Astrocyte (in vitro differentiated cells and primary cell): ENCODE results near the gene PAX3. TPM values are rescaled to one million over a fixed set of nuclear protein-coding genes. Genes with fewer than 3 reads are reported as not detected.

Experiments used
- DNase-seq: peaks from one replicate; pipeline ENCODE4 v3.0.0-alpha.2; 2010; ENCODE audit warnings: low read depth
- FAIRE-seq: peaks from 2 replicates; lab custom pipeline; 2011; peaks lifted over from hg19 to GRCh38; lab: Jason Lieb, UNC
- H2AFZ ChIP-seq: 2 replicates; pipeline ENCODE4 v1.6.0; 2012; ENCODE audit warnings: low read depth, low read length, inconsistent platforms
- H3K27ac ChIP-seq: 2 replicates; pipeline ENCODE4 v1.5.1; 2011; ENCODE audit warnings: low read depth, low read length, inconsistent platforms
- H3K27me3 ChIP-seq: 2 replicates; pipeline ENCODE4 v1.6.0; 2011; ENCODE audit warnings: low read length, inconsistent platforms; ENCODE audit not compliant: insufficient read depth
- H3K36me3 ChIP-seq: 2 replicates; pipeline ENCODE4 v1.5.1; 2011; ENCODE audit warnings: low read length, inconsistent platforms; ENCODE audit not compliant: insufficient read depth
- H3K4me1 ChIP-seq: 2 replicates; pipeline ENCODE4 v1.5.1; 2011; ENCODE audit warnings: low read length, inconsistent platforms; ENCODE audit not compliant: insufficient read depth
- H3K4me2 ChIP-seq: 2 replicates; pipeline ENCODE4 v1.6.0; 2012; ENCODE audit warnings: low read length, inconsistent platforms
- H3K4me3 ChIP-seq: 2 replicates; pipeline ENCODE4 v1.5.1; 2011; ENCODE audit warnings: low read depth, mild to moderate bottlenecking, low read length, inconsistent platforms; ENCODE audit not compliant: insufficient read depth
- H3K79me2 ChIP-seq: 2 replicates; pipeline ENCODE4 v1.6.0; 2012; ENCODE audit warnings: mild to moderate bottlenecking, low read length, inconsistent platforms; ENCODE audit not compliant: insufficient read depth
- H3K9ac ChIP-seq: 2 replicates; pipeline ENCODE4 v1.6.0; 2012; ENCODE audit warnings: mild to moderate bottlenecking, low read length, inconsistent platforms
- H3K9me3 ChIP-seq: 2 replicates; pipeline ENCODE4 v1.5.1; 2012; ENCODE audit warnings: low read depth, mild to moderate bottlenecking, low read length, inconsistent platforms; ENCODE audit not compliant: insufficient read depth
- H4K20me1 ChIP-seq: 2 replicates; pipeline ENCODE4 v1.6.0; 2012; ENCODE audit warnings: low read length, inconsistent platforms; ENCODE audit not compliant: insufficient read depth
- H3K27ac Mint-ChIP-seq: one replicate; pipeline ENCODE4 v1.8.0; 2021; ENCODE audit warnings: mild to moderate bottlenecking, mixed read lengths; ENCODE audit not compliant: unreplicated experiment
- H3K27me3 Mint-ChIP-seq: one replicate; pipeline ENCODE4 v1.8.0; 2021; ENCODE audit warnings: low read depth, mixed read lengths; ENCODE audit not compliant: unreplicated experiment
- H3K36me3 Mint-ChIP-seq: one replicate; pipeline ENCODE4 v1.8.0; 2021; ENCODE audit warnings: low read depth, mixed read lengths; ENCODE audit not compliant: unreplicated experiment
- H3K4me1 Mint-ChIP-seq: one replicate; pipeline ENCODE4 v1.8.0; 2021; ENCODE audit warnings: low read depth, mixed read lengths; ENCODE audit not compliant: unreplicated experiment
- H3K4me3 Mint-ChIP-seq: one replicate; pipeline ENCODE4 v1.8.0; 2021; ENCODE audit warnings: mild to moderate bottlenecking, moderate library complexity, mixed read lengths; ENCODE audit not compliant: unreplicated experiment
- H3K9me3 Mint-ChIP-seq: one replicate; pipeline ENCODE4 v1.8.0; 2021; ENCODE audit warnings: mild to moderate bottlenecking, mixed read lengths; ENCODE audit not compliant: unreplicated experiment
- CTCF ChIP-seq: IDR thresholded peaks from 2 replicates; pipeline ENCODE4 v1.5.1; 2011; ENCODE audit warnings: low read depth, mild to moderate bottlenecking, inconsistent platforms, low read length, moderate library complexity; ENCODE audit not compliant: insufficient read depth
- EZH2 ChIP-seq: IDR thresholded peaks from 2 replicates; pipeline ENCODE4 v1.6.1; 2012; ENCODE audit warnings: mild to moderate bottlenecking, low read length, inconsistent platforms; ENCODE audit not compliant: insufficient read depth
- total RNA-seq: library from RNA; stranded (reverse); gene quantifications from 2 replicates; pipeline ENCODE4 v1.2.1, GENCODE V29; 2021

The PAX3 gene
- total RNA-seq, 1 donor from 2014 or later, result not detected

- DNase-seq (no peak), FAIRE-seq (no peak)
- no peaks in the 10 kb centered on the region for H3K4me1 ChIP-seq
- H3K36me3 Mint-ChIP-seq, result no peaks in the 10 kb centered on the region
- peaks cover 6% of the 10 kb centered on the region for H3K27me3 Mint-ChIP-seq
- no peak overlapping the region for H3K4me3 ChIP-seq
- H3K27me3 ChIP-seq, result no peaks in the 10 kb centered on the region
- no peak overlapping the region for H3K9ac ChIP-seq
- H3K9me3 Mint-ChIP-seq, result no peaks in the 10 kb centered on the region
- no peaks in the 10 kb centered on the region for H3K9me3 ChIP-seq
- no peaks in the 10 kb centered on the region for H3K36me3 ChIP-seq
- H3K27ac Mint-ChIP-seq, result no peak overlapping the region
- no peak overlapping the region for H3K27ac ChIP-seq
- no peak overlapping the region for H3K4me2 ChIP-seq
- H4K20me1 ChIP-seq, result no peaks in the 10 kb centered on the region
- no peak for TF ChIP-seq CTCF
- H2AFZ ChIP-seq, result no peak overlapping the region
- no peak overlapping the region for H3K4me3 Mint-ChIP-seq
- H3K79me2 ChIP-seq, result no peaks in the 10 kb centered on the region
- no peaks in the 10 kb centered on the region for H3K4me1 Mint-ChIP-seq
Measured at GRCh38 chr2:222213049-222213448, 85.7 kb downstream of the PAX3 start.

GRCh38 chr2:222212571-222212970 is 86.2 kb downstream of the PAX3 start:
- FAIRE-seq, result no peak
- no peaks in the 10 kb centered on the region for H3K4me1 ChIP-seq
- no peak overlapping the region for H3K4me2 ChIP-seq
- no peaks in the 10 kb centered on the region for H3K36me3 ChIP-seq
- no peaks in the 10 kb centered on the region for H3K79me2 ChIP-seq
- no peaks in the 10 kb centered on the region for H3K36me3 Mint-ChIP-seq
- H3K9ac ChIP-seq, result no peak overlapping the region
- no peaks in the 10 kb centered on the region for H3K9me3 ChIP-seq
- no peak overlapping the region for H2AFZ ChIP-seq
- no peak overlapping the region for H3K27ac Mint-ChIP-seq
- H3K27me3 ChIP-seq, result no peaks in the 10 kb centered on the region
- DNase-seq, result no peak
- peaks cover 6% of the 10 kb centered on the region for H3K27me3 Mint-ChIP-seq
- H3K9me3 Mint-ChIP-seq, result no peaks in the 10 kb centered on the region
- H3K4me1 Mint-ChIP-seq, result no peaks in the 10 kb centered on the region
- H3K4me3 ChIP-seq, result no peak overlapping the region
- TF ChIP-seq CTCF (no peak), EZH2 (no peak)
- no peak overlapping the region for H3K27ac ChIP-seq
- no peaks in the 10 kb centered on the region for H4K20me1 ChIP-seq
- no peak overlapping the region for H3K4me3 Mint-ChIP-seq

- Histone ChIP-seq H3K79me2 (no peaks in the 10 kb centered on the region), H3K36me3 (no peaks in the 10 kb centered on the region), H3K9ac (no peak overlapping the region), H4K20me1 (no peaks in the 10 kb centered on the region), H2AFZ (no peak overlapping the region), H3K4me2 (peak overlapping the region; percentile 12), H3K9me3 (no peaks in the 10 kb centered on the region), H3K27me3 (no peaks in the 10 kb centered on the region), H3K4me3 (no peak overlapping the region), H3K4me1 (no peaks in the 10 kb centered on the region), H3K27ac (no peak overlapping the region)
- TF ChIP-seq EZH2 (no peak), CTCF (no peak)
- no peaks in the 10 kb centered on the region for H3K4me1 Mint-ChIP-seq
- no peak for FAIRE-seq
- H3K27ac Mint-ChIP-seq, result no peak overlapping the region
- no peaks in the 10 kb centered on the region for H3K36me3 Mint-ChIP-seq
- peak; percentile 91 for DNase-seq
- H3K4me3 Mint-ChIP-seq, result no peak overlapping the region
- no peaks in the 10 kb centered on the region for H3K27me3 Mint-ChIP-seq
- H3K9me3 Mint-ChIP-seq, result no peaks in the 10 kb centered on the region
Measured at GRCh38 chr2:222208010-222208690, 90.6 kb downstream of the PAX3 start.
